Stimulated activated CD4-positive, alpha-beta T cell treated with anti-CD3 and anti-CD28 coated beads, Interleukin-1b, Interleukin-23, amount 100 ng/mL, for 4 hours (primary cell): ENCODE results near the gene CCDC138.

Experiments used
- DNase-seq, 2 donors: peaks; one replicate each; pipeline ENCODE4 v3.0.0-alpha.2; 2020; ENCODE audit warnings: low read depth in 2 of 2

CCDC138 gene

DNA sequence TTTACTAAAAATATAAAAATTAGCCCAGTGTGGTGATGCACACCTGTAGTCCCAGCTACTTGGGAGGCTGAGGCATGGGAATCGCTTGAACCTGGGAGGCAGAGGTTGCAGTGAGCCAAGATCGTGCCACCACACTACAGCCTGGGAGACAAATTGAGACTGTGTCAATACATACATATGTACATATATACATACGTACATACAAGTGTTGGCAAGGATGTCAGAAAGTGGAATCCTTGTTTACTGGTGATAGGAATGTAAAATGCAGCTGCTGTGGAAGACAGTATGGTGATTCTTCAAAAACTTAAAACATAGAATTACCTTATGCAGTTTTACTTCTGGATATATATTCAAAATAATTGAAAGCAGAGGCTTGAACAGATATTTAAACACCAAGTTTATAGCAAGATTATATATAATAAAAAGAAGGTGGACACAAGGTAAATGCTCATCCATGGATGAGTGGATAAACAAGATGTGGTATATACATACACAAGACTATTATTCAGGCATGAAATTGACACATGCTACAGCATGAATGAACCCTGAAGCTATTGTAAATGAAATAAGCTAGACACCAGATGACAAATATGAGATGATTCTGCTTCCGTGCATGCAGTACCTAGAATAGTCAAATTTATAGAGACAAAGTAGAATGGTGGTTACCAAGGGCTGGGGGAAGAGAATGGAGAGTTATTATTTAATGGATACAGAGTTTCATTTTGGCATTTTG lies 43.2 kb downstream of the CCDC138 start:
- no peak for DNase-seq

- no peak for DNase-seq
Measured at GRCh38 chr2:108833219-108833618, 46.6 kb downstream of the CCDC138 start.

DNA sequence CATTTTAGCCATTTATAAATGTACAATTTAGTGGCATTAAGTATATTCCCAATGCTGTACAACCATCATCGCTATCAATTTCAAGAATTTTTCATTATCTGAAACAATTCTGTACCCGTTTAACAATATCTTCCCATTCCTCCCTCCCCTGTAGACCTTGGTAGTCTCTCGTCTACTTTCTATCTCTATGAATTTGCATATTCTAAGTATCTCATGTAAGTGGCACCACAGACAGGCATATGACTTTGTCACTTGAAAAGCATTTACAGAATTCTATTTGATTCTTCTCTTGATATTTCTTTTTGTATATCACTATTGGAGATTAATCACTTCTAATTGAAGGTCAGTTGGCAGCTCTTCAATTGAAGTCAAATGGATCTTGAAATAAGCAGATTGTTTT lies 48.0 kb downstream of the CCDC138 start:
- DNase-seq: no peak

DNA sequence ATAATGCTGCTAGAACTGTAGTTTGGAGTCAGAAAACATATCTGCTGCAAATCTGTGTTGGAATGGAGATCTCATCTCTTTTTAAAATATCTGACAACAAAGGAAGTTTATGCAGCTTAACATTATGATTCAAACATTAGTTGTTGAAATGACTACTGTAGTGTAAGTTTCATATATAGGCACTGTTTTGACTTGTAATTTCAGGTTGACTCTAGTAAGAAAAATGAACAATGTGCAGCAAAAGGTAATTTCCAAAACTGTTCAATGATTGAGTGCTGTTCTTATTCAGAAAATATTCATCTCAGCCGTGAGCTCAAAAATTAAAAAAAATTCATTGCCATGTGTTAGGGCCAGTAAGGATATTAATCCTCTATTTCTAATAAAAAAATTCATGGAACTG lies 48.5 kb downstream of the CCDC138 start:
- DNase-seq: no peak

DNA sequence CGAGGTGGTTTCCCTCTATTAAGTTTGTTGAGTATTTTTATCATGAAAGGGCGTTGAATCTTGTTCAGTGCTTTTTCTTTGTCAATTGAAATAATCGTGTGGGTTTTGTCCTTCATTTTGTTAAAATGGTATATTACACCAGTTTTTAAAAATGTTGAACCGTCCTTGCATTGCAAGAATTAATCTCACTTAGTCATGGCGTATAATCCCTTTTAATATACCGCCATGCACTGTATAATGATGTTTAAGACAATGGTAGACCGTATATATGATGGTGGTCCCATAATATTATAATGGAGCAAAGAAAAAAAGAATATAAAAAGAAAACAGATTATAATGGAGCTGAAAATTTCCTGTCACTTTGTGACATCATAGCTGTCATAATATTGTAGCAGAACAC lies 50.6 kb downstream of the CCDC138 start:
- DNase-seq: no peak

GRCh38 chr2:108841506-108841905 lies 54.9 kb downstream of the CCDC138 start:
- DNase-seq: no peak

DNA sequence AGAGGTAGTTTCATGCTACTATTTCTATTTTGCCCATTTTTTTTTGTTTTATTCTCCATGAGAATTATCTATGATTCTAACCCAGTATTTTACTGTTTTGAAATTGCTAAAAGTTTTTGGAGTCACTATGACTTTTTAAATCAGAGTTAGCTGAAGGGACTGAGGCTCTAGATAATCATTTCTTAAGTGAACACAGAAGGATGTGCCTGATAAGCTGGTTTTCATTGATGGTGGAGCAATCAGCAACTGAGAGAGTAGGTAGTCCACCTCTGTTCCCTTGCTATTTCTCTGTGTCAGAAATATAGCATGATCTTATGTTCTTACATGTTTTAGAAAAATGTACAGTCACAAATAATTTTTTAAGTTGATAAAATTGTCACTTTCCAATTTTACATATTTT lies 59.4 kb downstream of the CCDC138 start:
- no peak for DNase-seq

DNA sequence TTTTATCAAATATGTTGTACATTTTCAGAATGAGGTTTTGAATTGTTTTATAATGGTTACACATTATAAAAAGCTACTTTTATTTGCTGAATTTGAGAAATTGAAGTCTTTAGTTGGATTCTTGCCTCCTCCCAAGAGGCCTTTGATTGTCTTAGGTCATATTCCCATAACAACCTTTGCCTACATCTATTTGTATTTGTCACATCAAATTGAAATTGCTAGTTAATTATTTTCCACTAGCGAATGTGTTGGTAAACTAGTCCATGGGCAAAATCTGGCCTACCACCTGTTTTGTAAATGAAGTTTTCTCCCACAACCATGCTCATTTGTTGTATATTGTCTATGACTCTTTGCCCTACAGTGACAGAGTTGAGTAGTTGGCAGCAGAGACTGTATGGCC lies 60.4 kb downstream of the CCDC138 start:
- no peak for DNase-seq

GRCh38 chr2:108852375-108852774 lies 65.8 kb downstream of the CCDC138 start:
- no peak for DNase-seq

GRCh38 chr2:108853421-108853820 lies 66.8 kb downstream of the CCDC138 start:
- DNase-seq: no peak

DNA sequence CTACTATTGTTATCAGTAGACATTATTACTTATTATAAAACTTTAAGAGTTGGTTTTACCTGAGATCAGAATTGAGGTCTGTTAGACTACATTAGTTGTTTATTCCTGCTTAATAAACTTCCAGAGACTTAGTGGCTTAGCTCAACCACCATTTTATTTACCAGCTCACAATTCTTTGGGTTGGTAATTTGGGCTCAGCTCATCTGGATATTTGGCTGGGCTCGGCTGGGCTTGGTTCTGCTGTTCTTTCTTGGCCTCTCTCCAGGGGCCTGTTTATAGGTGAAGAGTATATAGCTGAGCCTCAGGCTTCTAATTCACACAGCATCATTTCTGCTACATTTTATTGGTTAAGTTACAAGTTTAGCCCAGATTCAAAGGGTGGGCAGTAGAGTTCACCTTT lies 67.9 kb downstream of the CCDC138 start:
- no peak for DNase-seq

GRCh38 chr2:108855194-108855593 lies 68.6 kb downstream of the CCDC138 start:
- no peak for DNase-seq

DNA sequence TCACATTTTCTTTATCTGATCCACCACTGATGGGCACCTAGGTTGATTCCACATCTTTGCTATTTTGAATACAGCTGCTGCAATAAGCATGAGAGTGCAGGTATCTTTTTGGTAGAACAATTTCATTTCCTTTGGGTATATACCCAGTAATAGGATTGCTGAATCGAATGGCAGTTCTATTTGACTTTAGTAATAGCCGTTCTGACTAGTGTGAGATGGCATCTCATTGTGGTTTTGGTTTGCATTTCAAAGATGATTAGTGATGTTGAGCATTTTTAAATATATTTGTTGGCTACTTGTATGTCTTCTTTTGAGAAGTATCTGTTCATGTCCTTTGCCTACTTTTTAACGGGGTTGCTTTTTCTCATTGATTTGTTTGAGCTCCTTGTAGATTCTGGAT lies 72.3 kb downstream of the CCDC138 start:
- DNase-seq: no peak

DNA sequence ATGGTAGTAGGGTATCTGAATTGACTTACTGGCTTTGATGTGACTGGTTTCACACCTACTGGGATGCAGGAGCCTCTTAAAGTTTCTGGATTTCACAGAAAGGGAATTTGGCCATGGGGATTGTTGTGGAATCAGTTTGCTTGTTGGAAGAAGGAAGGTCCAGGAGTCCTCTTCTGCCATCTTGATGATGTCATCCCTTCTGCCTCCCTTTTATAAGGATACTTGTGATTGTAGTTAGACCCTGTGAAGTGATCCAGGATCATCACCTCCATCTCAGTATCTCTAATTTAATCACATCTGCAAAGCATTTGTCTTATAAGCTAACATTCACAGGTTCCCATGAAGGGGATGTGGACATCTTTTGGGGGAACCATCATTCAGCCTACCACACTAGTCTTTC lies 79.5 kb downstream of the CCDC138 start:
- no peak for DNase-seq

DNA sequence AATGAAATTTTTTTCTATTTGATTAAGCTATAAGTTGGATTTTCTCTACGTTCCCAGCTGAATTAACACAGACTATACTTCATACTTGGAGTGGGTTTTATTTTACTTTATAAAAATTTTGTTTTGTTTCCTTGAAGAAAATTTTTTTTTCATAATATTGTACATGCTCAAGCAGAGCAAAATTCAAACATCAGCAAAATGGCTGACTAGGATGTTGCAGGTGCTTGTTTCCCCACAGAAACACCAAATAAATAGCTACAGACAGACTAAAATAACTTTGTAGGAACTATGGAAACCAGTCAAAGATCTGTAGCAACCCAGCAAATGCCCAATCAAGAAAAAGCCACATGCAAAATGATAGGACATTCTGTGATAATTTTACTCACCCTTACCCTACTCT lies 82.3 kb downstream of the CCDC138 start:
- no peak for DNase-seq

DNA sequence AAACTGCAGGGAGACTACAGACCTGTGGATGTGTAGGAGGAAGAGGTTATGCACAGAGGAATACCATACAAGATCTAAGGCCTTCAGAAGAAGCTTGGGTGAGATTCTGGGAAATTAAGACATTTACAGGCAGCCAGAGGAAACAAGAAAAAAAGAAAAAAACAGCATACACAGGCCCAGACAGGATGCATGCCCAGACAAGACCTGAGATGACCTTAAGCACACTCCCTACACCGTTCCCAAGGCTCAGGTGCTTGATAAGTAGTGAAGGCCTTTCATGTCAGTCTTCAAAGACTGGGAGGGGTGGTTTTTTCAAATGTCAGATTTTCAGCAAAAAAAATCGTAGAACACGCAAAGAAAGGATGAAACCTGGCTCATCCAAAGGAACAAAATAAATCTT lies 83.0 kb downstream of the CCDC138 start:
- no peak for DNase-seq

- DNase-seq: no peak
Measured at GRCh38 chr2:108870069-108870644, 83.6 kb downstream of the CCDC138 start.

DNA sequence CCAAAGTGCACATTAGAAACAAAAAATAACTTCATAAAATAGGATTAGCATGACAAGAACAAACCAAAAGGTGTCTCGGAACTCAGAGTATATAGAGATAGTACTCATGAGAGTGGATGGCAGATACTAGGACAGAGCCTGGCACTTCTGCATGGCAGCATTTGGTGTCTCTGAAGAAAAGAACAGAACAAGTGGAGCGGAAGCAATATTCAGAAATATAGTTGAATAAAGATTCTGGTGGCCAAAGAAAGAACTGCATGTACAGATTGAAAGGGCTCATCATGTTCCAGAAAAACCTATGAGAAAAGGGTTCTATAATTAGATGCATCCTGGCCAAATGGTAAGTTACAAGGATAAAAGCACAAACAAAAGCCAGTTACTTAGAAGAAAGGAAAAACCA lies 90.9 kb downstream of the CCDC138 start:
- no peak for DNase-seq

- DNase-seq: no peak
Measured at GRCh38 chr2:108878276-108878675, 91.7 kb downstream of the CCDC138 start.

GRCh38 chr2:108884619-108885018 lies 98.0 kb downstream of the CCDC138 start:
- DNase-seq: no peak

DNA sequence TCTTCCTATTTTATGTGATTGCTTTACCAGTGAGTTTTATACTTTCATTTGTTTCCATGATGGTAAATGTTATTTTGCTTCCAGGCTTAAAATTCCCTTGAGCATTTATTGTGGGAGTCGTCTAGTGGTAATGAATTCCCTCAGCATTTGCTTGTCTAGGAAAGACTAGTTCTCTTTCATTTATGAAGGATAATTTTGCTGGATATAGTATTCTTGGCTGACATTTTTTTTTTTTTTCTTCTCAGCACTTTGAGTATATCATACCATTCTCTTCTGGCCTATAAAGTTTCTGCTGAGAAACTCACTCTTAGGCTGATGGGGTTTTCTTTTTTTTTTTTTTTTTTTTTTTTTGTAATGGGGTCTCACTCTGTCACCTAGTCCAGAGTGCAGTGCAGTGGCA lies 103.3 kb downstream of the CCDC138 start:
- DNase-seq: no peak

DNA sequence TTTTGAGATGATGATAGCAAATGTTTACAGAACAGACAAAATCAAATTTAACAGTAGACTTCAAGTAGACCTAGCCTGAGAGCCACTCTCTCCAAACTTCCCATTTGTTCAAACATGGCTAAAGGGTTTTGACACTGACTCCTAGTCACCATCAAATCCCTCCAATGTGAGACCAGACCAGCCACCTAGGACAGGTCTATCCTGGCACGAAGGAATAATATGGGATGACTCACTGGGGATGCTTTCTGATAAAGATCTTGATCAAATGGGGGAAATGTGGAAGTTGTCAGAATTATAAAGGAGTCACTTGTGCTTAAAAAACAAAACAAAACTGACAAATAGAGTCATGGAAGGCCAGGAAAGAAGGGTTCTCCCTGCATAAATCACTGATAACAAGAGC lies 106.7 kb downstream of the CCDC138 start:
- no peak for DNase-seq

DNA sequence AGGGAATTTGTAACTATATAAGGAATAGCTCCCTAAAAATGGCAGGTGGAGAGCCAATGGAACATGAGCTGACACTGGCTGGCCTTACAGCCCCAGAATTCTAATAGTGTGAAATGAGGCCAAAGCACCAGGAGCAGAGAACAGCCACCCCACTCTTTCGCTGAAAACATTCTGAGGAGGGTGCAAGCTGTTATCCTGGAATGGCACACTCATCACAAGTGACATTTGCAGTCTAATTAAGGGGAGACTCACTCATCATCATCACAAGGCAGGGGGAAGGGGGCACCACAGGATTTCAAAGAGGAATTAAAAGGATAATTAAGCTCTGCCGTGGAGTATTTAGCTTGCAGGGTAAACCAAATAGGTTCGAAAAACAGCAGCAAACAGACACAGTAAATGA lies 108.2 kb downstream of the CCDC138 start:
- DNase-seq: no peak

DNA sequence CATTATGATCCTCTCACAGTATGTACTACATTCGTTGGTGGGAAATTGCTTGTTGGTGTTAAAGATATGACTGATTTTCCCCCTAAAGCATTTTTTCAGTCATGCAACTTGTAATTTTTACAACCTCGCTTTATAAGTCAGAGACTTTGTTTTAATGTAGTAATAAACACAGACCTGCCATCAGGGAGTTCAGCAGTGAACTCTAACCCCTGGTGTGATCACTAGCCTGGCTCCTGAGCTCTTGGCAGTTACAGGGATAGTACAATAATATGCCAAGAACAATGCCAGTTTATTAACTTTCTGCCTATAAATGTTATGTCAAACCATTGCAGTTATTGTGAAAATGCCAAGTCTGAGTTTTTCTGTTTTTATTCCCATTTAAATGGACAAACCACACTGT lies 108.6 kb downstream of the CCDC138 start:
- no peak for DNase-seq
